Activated T-cell treated with anti-CD3 and anti-CD28 coated beads for 24 hours (primary cell): ENCODE data around the gene CAPN3.

ENCODE experiments used
- DNase-seq: peaks from one replicate; pipeline ENCODE4 v3.0.0-alpha.2; 2020; ENCODE audit warnings: low read depth

CAPN3 gene

GRCh38 chr15:42456971-42457370, 97.7 kb downstream of the CAPN3 start:
- no peak for DNase-seq

DNA sequence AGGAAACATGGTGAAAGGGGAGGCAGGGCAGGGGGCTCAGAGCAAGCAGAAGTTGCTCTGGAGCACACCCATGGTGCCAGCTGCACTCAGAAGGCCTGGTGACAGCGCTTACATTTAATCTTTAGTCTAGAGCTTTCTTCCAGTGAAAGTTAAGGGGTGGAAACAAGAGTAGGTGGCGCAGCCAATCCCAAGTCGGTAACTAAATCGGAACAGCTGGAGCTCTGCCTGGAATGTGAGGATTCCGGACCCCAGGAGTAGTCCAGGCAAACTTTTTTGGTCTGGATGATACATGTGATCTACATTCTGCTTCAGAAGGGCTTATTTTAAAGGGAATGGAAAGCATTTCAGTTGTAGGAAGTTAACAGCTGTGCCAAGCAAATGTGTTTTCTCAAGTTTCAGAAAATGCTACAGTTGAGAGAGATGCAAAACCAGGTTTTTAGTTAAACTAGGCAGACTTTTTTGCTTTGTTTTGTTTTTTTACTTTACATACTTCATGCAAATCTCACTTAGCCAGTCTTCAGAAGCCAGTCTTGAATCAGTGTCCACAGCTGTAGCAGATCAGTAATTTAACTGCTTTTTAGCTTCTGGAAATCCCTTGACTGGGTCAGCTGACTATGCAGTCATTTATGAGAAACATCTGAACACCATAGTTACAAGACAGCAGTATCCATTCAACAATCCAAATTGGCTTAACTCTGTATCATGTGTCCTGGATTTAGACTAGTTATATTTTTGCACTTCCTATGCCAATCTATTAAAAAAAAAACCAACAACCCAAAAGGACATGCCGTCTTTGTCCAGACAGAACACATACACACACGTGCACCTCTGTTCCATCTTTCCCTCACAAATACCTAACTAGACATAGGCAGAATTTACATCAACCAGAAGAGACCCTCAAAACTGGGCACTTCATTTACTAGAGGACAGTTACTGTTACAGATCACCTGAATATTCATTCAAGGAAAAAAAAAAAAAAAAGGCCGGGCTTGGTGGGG, 98.4 kb downstream of the CAPN3 start:
- no peak for DNase-seq

GRCh38 chr15:42461261-42461660, 102.0 kb downstream of the CAPN3 start:
- no peak for DNase-seq
